Activated CD4-positive, alpha-beta memory T cell treated with anti-CD3 and anti-CD28 coated beads for 36 hours (primary cell): Measurements from ENCODE around the gene UBTF. TPM values are rescaled to one million over a fixed set of nuclear protein-coding genes. Genes with fewer than 3 reads are reported as not detected.

Experiments used
- microRNA-seq: library from miRNA; unstranded; fragments of <30 nt; microRNA quantifications from one replicate; pipeline ENCODE4 v1.2.0, GENCODE V29; 2022; ENCODE audit warnings: borderline number of aligned reads, borderline microRNAs expressed, borderline replicate concordance
- total RNA-seq, 2 experiments: library from RNA; stranded (reverse); gene quantifications; one replicate each; pipeline ENCODE4 v1.2.3, GENCODE V29; 2021

UBTF gene
- total RNA-seq, 2 experiments from 2014 or later: 112 to 118 TPM

Small RNAs within 50 kb of the gene (microRNA-seq; reads per million reads assigned to microRNA genes)
- gene MIR6782: not detected

Other genes with a start within 250 kb of the UBTF start
- 1 to 10 TPM; 1.5 to 1.7 TPM for gene NAGS, start 215.1 kb downstream of the UBTF start, total RNA-seq
- 10 to 100 TPM; 27.6 to 28.2 TPM for gene TMEM101, start 204.7 kb downstream of the UBTF start, total RNA-seq
- gene LSM12, start 153.0 kb downstream of the UBTF start, total RNA-seq: 10 to 100 TPM; 76.8 to 81.8 TPM
- gene G6PC3, start 148.9 kb downstream of the UBTF start, total RNA-seq: 10 to 100 TPM; 20.7 to 21.9 TPM
- gene HDAC5, start 96.0 kb downstream of the UBTF start, total RNA-seq: 10 to 100 TPM; 18.0 to 19.0 TPM
- gene HROB, start 77.7 kb downstream of the UBTF start, total RNA-seq: 10 to 100 TPM; 17.9 to 19.8 TPM
- gene ASB16, start 49.0 kb downstream of the UBTF start, total RNA-seq: under 1 TPM in 1 of 2 experiments, not detected in 1; 0.19 TPM
- 10 to 100 TPM; 21.8 to 21.9 TPM for gene TMUB2, start 32.7 kb downstream of the UBTF start, total RNA-seq
- 10 to 100 TPM; 63.4 to 69.7 TPM for gene ATXN7L3, start 19.8 kb downstream of the UBTF start, total RNA-seq
- gene SLC4A1, start 48.5 kb upstream of the UBTF start, total RNA-seq: not detected
- gene RUNDC3A, start 88.9 kb upstream of the UBTF start, total RNA-seq: not detected
- 100 to 1,000 TPM; 121 to 122 TPM for gene SLC25A39, start 105.1 kb upstream of the UBTF start, total RNA-seq
- 10 to 100 TPM; 59.7 to 62.4 TPM for gene GRN, start 125.6 kb upstream of the UBTF start, total RNA-seq
- gene FAM171A2, start 144.2 kb upstream of the UBTF start, total RNA-seq: under 1 TPM; 0.19 to 0.21 TPM
- 1 to 10 TPM; 1.0 to 1.4 TPM for gene ITGA2B, start 170.0 kb upstream of the UBTF start, total RNA-seq